ENCODE data around the gene CD83. TPM values are rescaled to one million over a fixed set of nuclear protein-coding genes. Genes with fewer than 3 reads are reported as not detected.

CD83 gene
- total RNA-seq, 2 donors from 2014 or later: 2.3 to 3.2 TPM

DNA sequence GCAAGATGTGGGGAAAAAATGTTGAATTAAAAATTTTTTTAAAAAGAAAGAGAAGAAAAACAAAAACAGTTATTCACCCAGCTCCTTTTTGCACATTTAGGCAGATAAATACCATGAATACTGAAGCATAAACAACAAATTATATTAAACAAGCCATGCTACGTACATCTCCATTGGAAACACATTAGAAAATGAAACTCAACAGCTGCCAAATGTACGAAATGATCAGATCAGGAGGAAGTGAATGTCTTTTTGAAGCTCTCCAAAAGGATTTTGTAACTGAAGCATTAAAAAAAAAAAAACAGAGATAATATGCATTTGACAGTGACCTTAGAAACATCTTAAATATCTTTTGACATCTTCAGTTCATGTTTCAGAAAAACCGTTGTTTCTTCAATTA lies 56.7 kb downstream of the CD83 start:
- intact Hi-C loops (cut with DNase I): no loop called here
- ATAC-seq: no peak
- no peak for DNase-seq

DNA sequence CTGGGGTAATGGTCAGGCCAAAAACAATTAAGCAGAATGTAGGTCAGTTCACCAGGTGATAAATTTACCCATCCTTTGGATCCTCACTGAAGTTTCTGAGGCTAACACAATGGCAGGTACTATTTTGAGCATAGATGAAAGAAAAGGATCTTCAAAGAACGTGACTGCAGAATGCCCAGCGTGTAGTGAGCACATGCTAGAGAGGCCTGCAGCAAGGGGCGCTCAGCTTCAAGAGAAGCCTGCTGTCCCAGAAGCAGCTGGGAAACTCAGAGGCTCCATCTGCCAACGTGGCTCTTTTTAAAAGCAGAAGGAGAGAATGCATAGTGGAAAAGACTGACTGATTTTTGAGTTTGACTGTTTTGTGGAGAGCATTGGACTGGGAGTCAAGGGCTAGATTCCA lies 57.4 kb downstream of the CD83 start:
- intact Hi-C loops (cut with DNase I): no loop called here
- no peak for ATAC-seq
- no peak for DNase-seq

DNA sequence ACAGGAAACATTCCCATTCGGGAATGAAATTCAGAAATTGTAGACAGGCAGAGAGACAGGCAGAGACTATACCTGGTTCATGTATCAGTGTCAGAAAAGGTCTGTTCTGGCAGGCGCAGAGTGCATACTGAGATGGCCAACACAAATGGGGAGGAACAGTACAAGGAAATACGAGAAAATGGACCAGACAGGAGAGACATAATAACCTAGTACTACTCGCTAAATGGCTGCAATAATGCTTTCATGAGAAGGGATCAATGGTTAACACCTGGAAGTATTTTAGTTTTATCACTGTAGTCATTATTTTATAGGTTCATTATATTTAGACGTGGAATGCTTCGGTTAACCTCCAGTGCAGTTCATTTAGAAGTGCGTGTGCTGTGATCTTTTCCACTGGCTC lies 58.9 kb downstream of the CD83 start:
- ATAC-seq (no peak), DNase-seq (no peak)
- intact Hi-C loops (cut with DNase I): no loop called here

DNA sequence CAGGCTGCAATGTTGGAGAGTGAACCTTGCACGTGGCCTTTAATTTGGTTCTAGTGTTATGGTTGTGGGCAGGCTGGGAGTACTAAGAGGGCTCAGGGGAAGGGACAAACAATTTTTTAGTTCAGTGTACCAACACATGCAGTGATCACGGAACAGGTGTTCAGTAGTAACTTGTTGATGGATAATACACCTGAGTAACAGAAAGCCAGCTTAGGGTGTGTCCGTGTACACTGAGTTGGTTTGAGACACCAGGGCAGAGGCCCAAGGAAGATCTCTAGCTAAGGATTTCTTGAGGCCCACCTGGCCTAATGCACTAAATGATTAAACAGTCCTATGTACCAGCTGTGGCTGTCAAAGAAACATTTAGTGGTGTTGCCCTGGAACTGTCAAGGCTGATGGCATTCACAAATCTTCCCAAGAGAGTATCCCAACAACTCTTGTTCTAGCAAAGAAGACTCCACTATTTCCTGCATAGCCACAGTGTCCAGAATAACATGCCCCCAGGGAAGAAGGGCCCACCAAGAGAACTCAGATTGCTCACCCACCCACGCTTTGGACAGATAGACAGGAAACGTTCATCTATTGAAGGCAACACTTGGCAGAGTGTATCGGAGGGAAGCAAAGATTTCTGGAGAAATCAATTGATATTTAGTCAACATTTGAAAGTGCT lies 60.0 kb downstream of the CD83 start:
- DNase-seq: no peak
- no peak for ATAC-seq
- intact Hi-C loops (cut with DNase I): no loop called here

DNA sequence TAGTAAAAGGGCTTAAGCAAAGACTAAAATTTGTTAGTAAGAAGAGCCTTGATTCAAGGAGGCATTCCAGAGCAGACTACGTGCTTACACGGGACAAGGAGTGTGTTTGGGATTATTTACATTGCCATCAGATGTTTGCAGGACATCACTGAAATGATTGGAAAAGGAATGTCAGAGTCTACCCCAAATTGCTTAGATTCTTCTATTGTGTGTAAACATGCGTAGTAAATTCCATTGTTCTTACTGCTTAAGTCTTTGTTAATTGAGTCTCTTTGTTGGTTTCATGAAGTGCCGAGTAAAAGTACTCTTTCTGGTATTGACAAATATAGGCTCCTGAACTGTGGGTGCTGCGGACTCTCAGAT lies 60.5 kb downstream of the CD83 start:
- intact Hi-C loops (cut with DNase I): no loop called here
- no peak for ATAC-seq
- DNase-seq: no peak

DNA sequence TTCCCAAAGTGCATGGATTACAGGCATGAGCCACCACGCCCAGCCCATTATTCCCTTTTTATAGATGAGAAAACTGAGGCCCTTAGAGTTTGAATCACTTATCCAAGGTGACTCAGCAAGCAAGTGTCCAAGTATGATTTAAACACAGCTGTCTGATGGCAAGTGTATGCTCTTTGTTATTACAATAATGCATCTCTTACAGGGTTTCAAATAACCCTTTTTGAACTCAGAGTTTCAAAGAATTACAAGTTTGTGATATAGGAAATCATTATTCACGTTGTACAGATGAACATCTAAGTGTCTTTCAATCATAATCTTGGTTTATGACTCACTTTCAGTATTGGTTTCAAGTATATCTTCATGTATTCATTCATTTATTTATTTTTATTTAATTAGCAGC lies 63.0 kb downstream of the CD83 start:
- no peak for DNase-seq
- ATAC-seq: no peak

DNA sequence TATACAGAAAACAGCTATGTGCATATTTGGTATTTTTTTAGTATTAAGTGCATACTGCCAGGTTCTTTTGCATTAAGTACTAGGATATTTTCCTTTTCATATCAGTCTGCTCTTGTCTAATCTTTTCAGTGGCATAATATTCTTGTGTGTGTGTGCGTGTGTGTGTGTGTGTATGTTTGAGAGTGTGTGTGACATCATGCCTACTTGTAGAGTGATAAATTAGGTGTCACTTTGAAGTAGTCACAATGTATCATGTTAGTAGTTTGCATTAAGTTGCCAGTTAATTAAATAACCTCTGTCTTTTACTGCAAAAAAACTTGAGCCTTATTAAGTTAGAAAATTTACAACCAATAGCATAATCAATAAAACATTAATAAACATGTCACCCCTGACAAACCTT lies 65.3 kb downstream of the CD83 start:
- DNase-seq: no peak
- intact Hi-C loops (cut with DNase I): no loop called here
- ATAC-seq: no peak

More for the DNA sequence above, 63.0 kb downstream of the CD83 start:
- intact Hi-C loops (cut with DNase I): no loop called here

Other genes with a start within 250 kb of the CD83 start
- gene RNF182, start 192.8 kb upstream of the CD83 start, total RNA-seq: under 1 TPM; 0.21 to 0.81 TPM

Measured in left cardiac atrium (tissue), 4 donors.